ENCODE results near the gene FRMD4A.

FRMD4A gene

DNA sequence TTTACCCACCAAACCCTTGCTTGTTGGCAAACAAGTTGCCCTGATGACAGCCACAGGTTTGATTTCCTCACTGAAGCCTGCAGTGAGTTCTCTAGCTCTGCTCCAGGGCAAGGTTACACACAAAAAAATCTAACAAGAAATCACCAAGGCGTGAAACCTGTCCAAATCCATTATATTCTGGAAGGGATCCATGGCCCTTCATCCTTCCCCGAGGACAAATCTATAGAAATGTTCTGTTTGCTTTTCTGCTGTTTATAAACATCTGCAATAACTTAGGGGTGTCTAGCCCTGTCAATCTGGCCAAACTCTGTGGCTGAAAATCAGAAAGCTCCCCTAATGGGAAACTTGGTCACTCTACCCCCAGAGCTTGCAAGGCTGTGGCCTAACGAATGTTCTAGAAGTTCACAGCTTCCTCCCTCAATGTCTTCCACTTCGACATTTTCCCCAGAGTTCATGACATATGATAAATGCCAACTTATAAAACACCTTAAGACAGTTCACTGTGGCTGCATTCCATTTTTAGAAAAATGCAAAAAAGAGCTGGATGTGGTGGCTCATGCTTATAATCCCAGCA lies 579.4 kb downstream of the FRMD4A start:
- no peak for TF ChIP-seq CTCF (IDR thresholded peaks at IDR 0.05; ENCODE audit: low read depth, low read length)
- H3K9me3 ChIP-seq: no peaks in the 10 kb centered on the region
- peaks cover 4% of the 10 kb centered on the region; the same call in 1 of the 2 replicates for H3K27me3 ChIP-seq
- H3K4me1 ChIP-seq: no peaks in the 10 kb centered on the region
- no peak for DNase-seq
- H3K4me3 ChIP-seq (ENCODE audit: low read depth, low read length): no peak overlapping the region
- H3K36me3 ChIP-seq: no peaks in the 10 kb centered on the region

DNA sequence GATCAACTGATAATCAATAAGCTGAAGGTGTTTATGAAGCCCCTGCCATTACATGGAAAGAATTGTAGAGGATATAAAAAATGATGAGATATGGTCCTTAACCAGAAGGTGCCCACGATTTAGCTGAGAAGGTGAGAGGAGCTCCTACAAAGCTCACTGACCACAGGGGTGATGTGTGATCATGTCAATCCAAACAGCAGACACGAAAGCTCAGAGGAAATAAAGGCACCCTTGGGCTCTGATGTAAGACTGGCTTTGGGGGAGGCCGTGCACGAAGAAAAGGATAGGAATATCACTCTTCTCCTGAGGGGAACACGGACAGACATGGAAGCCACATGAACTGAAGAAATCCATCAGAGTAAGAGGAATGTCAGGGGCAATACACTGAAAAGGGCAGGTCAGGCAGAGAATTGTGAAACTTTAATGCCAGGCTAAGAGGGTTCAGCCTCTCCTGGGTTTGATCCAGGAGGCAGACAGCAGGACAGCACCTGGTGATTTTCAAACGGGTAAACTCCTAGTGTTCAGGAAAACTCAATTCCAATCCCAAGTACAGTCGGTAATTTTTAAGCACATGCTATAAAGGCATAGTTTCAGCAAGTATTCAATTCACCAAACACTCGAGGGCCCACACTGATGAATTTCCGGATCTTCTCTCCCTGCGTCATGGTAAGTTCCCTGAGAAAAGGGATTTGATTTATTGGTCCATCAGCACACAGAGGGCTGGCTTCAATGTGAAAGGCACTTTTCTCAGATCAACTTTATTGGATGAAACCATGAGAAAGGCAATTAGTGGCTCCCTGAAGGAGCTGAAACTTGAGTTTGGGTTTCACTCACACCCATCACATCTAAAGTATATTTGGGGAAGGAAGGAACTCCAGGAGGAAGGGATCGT lies 580.2 kb downstream of the FRMD4A start:
- Histone ChIP-seq H3K27me3 (peaks cover 9% of the 10 kb centered on the region; the same call in 1 of the 2 replicates), H3K36me3 (no peaks in the 10 kb centered on the region), H3K9me3 (no peaks in the 10 kb centered on the region), H3K4me3 (ENCODE audit: low read depth, low read length) (no peak overlapping the region), H3K4me1 (no peaks in the 10 kb centered on the region)
- no peak for TF ChIP-seq CTCF (IDR thresholded peaks at IDR 0.05; ENCODE audit: low read depth, low read length)
- no peak for DNase-seq

- Histone ChIP-seq H3K9me3 (no peaks in the 10 kb centered on the region), H3K4me3 (ENCODE audit: low read depth, low read length) (no peak overlapping the region), H3K4me1 (no peaks in the 10 kb centered on the region), H3K27me3 (peaks cover 9% of the 10 kb centered on the region; the same call in 1 of the 2 replicates), H3K36me3 (no peaks in the 10 kb centered on the region)
- TF ChIP-seq CTCF (IDR thresholded peaks at IDR 0.05; ENCODE audit: low read depth, low read length): no peak
- no peak for DNase-seq
Observed at GRCh38 chr10:13745271-13745670, 585.5 kb downstream of the FRMD4A start.

DNA sequence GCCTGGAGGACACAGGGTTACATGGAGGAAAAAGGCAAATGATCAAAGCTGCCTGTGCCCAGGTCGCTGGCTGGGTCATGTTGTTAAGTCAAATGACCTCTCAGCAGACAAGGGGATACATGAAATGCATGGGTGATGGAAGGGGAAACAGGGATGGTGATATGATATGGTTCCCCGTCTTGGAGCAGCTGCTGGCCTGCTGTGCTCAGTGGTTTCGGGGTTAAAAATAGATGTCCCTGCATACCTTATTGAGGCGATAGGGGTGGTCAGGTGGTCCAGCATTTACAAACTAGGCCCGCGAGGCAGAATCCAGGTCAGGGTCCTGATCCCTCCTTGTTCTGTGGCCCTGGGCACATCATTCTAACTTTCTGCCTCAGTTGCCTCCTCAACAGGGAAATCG lies 586.8 kb downstream of the FRMD4A start:
- Histone ChIP-seq H3K9me3 (no peaks in the 10 kb centered on the region), H3K4me1 (no peaks in the 10 kb centered on the region), H3K27me3 (peaks cover 9% of the 10 kb centered on the region; the same call in 1 of the 2 replicates), H3K4me3 (ENCODE audit: low read depth, low read length) (no peak overlapping the region), H3K36me3 (no peaks in the 10 kb centered on the region)
- TF ChIP-seq CTCF (IDR thresholded peaks at IDR 0.05; ENCODE audit: low read depth, low read length): no peak
- no peak for DNase-seq

- Histone ChIP-seq H3K4me1 (no peaks in the 10 kb centered on the region), H3K27me3 (peaks cover 9% of the 10 kb centered on the region; the same call in 1 of the 2 replicates), H3K9me3 (no peaks in the 10 kb centered on the region), H3K4me3 (ENCODE audit: low read depth, low read length) (no peak overlapping the region), H3K36me3 (no peaks in the 10 kb centered on the region)
- TF ChIP-seq CTCF (IDR thresholded peaks at IDR 0.05; ENCODE audit: low read depth, low read length): no peak
- no peak for DNase-seq
Observed at GRCh38 chr10:13743101-13743693, 587.5 kb downstream of the FRMD4A start.

Measured in BE2C (cell line).